ENCODE measurements around the gene OTOGL.
"Not testable (repeated sequence)": the region's sequence is repeated elsewhere in the genome, so short reads cannot be mapped to it uniquely, and the experiment has no call there.

Gene OTOGL

DNA sequence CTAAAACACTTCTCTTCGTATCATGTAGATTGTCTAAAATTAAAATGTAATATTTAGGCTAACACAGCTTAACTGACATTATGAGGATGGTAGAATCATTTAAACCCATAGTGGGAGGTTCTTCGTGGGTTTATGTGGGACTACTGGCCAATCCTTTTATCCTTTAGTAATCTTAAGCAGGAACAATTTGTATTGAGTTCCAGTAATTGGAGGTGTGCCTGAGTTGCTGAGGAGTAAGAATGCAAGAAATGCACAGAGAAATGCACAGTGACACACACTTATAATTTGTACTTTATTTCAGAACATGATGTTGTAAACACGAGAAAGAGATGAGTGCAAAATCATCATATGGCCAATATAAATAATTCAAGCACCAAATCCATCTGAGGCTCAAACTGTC is 22.3 kb downstream of the OTOGL start:
- DNase-seq (ENCODE audit: low read depth) = no peak

DNA sequence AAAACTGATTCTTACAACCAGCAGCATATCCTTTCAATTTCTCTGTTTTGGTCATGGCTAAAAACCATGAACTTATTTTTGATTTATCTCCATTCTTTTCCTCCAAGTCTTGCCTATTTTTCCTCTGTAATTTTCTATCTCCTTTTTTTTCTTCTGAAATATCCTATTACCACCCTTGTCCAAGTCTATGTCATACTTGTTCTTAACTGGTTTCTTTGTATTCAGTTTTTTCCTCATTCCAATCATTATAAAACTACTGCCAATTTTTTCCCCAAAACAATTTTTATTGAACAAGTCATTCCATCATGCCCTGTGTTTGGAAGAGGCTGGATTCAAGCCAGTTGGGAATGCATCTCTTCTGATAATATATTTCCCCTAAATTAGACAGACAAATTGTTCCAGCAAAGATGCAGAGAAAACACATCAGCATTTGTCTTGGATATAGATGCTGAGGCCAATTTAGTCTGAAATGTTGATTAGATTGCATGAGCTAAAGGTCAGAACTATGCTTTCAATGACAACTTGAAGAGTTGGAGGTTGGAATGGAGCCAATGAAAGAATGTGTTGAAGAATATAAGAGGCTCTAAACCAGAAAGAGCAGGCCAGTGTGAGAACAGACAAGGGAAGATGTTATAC is 30.7 kb downstream of the OTOGL start:
- no peak for DNase-seq (ENCODE audit: low read depth)

DNA sequence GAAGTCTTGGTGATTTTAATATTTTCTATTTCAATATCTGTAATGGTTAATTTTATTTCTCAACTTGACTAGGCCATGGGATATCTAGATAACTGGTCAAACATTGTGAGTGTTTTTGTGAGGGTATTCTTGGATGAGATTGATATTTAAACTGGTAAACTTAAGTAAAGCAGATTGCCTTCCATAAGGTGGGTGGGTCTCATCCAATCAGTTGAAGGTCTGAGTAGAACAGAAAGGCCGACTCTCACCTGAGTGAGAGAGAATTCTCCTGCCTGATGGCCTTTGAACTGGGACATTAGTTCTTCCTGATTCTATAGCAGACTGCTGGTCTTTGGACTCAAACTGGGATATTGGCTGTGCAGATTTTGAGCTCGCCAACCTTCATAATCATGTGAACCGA is 36.3 kb downstream of the OTOGL start:
- DNase-seq (ENCODE audit: low read depth) = no peak

DNA sequence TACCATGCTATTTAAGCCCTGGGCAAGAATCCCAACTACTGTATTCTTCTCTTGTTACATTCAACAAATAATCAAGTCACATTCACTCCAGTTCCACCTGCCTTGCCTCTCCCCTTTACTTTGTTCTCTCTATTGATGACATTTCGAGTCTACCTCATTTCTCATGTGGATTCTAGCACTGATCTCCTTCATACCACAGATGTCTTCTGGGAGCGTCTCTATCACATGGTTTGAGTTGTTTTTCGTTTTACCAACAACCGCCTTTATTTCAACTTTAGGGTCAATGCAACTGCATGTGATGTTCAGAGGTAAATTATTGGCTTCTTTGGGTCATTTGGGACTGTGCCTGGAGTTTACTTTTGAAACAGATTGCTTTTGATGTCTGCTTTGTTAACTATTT is 40.7 kb downstream of the OTOGL start:
- DNase-seq (ENCODE audit: low read depth) = no peak

DNA sequence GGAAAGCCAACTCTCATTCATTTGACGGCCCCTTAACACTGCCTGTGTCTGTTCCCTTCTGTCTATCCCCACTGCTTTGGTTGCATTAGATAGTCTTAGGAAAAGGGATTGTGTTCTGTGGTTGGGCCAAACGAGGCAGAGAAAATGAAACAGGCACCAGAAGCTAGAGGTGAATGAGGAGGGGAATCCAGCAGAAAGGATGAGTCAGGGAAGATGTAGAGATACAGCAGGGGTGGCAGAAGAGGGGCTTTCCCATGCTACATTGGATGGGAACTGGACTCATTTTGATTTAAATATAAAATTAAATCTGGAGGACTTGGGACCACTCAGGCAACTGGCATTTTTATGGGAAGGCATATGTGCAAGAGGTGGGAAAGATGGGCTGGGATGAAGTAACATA is 43.3 kb downstream of the OTOGL start:
- no peak for DNase-seq (ENCODE audit: low read depth)

DNA sequence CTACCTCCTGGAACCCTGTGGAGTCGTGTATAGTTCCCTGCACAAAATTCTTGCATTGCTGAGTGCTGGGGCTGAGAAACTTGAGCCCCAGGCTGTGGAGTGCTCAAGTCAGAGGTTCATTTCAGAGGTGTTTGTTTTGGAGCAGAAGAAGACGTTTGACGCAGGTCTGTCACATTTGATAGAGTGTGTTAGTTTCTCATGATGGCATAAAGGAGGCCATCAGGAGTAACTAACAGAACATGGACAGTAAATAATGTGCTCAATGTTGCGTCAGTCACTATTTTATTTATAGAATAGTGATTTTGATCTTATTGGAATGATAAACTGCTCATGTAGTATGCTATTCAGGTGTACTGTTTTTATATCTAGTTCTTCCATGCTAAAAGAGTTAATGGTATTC is 44.2 kb downstream of the OTOGL start:
- DNase-seq (ENCODE audit: low read depth) = no peak

DNA sequence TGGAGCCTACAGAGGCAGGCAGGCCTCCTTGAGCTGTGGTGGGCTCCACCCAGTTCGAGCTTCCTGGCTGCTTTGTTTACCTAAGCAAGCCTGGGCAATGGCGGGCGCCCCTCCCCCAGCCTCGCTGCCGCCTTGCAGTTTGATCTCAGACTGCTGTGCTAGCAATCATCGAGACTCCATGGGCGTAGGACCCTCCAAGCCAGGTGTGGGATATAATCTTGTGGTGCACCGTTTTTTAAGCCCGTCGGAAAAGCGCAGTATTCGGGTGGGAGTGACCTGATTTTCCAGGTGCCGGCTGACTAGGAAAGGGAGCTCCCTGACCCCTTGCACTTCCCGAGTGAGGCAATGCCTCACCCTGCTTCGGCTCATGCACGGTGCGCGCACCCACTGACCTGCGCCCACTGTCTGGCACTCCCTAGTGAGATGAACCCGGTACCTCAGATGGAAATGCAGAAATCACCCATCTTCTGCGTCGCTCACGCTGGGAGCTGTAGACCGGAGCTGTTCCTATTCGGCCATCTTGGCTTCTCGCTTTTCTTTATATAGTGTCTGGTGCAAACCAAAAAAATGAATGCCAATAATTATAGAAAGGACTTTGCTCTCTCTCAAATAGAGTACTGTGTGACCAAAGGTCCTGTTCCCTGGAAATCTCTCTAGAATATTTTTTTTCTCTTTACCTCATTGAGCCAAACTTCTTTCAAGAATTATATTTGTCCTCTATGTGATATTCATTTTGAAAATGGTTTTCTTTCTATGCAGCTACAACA is 50.4 kb downstream of the OTOGL start:
- not testable (repeated sequence) for DNase-seq (ENCODE audit: low read depth)

DNA sequence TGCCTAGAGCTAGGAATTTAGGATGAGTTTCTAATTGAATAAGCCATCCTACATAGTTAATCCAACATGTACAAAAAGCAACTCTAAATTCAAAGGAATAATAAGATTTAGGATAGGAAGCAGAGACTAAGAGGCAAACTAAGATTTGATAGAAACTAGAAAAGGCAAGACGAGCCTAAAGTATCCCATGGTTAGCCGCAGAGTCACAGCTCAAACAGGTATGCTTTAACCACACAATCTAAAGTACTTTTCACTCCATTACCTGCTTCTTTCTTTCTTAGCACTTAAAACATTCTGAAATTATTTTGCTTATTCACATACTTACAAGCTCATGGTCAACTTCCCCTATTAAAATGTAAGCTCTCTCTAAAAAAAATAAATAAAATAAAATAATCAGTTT is 51.8 kb downstream of the OTOGL start:
- no peak for DNase-seq (ENCODE audit: low read depth)

DNA sequence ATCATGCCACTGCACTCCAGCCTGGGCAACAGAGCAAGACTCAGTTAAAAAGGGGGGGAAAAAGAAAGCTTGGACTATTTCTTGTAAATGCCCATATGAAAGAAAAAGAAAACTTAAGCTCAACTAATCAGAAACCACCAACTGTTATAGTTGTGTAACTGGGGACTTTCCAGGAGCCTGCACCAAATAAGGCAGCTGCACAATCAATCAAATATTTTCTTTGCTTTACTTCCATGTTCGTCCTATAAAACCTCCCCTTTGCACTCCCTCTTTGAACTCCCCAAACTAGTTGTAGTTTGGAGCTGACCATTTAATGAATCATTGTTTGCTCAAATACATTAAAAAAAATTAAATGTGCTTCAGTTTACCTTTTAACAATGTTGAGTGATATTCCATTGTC is 54.9 kb downstream of the OTOGL start:
- no peak for DNase-seq (ENCODE audit: low read depth)

DNA sequence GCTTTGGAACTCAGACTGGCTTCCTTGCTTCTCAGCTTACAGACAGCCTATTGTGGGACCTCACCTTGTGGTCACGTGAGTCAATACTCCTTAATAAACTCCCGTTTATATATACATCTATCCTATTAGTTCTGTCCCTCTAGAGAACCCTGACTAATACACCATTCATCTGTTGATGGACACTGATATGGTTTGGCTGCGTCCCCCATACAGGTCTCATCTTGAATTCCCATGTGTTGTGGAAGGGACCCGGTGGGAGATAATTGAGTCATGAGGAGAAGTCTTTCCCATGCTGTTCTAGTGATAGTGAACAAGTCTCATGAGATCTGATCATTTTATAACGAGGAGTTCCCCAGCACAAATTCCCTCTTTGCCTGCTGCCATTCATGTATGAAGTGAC is 57.0 kb downstream of the OTOGL start:
- DNase-seq (ENCODE audit: low read depth) = no peak

DNA sequence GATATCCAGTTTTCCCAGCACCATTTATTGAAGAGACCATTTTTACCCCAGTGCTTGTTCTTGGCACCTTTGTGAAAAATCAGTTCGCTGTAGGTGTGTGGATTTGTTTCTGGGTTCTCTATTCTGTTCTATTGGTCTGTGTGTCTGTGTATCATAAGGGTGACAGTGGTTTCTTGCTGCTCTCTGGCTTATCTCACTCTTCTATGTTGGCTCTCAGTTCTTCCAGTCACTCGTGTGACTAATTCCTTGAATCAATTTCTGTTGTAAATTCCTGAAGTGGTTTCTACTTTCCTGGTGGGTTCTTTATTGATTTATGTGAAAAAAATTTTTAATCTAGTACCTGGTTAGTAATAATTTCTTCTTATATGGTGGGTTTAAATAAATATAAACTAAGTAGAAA is 58.3 kb downstream of the OTOGL start:
- no peak for DNase-seq (ENCODE audit: low read depth)

DNA sequence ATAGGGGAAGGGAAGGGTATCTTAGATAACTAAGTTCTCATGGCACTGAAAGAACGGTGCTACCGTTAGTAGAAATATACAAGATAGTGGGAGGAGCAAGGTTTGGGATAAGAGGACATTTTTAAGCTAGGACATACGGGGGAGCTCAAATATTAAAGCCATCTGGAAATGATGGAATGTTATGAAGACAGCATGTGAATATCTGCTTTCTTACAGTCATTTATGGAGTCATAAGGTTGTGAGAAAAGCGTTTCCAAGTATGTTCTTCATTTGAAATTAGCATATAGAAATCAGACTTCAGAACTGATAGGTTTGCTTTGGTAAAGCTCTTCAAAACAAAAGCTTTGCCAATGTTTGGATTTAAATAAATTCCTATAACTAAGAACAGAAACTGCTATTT is 62.3 kb downstream of the OTOGL start:
- no peak for DNase-seq (ENCODE audit: low read depth)

DNA sequence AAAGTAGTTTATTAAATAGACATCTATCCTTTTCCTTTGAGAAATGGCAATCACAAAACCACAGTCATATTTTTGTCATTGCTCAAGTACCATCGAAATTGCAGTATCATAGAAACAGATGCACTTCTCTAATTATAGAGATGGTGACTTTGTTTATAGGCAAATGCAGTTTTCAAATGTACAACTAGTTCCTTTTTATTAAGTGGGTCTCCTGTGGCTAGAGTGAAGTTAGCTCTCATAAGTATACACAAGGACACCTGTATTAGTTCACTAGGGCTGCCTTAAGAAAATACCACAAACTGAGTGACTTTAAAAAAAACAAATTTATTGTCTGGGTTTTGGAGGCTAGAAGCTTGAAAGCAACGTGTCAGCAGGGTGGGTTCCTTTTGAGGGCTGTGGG is 62.8 kb downstream of the OTOGL start:
- no peak for DNase-seq (ENCODE audit: low read depth)

DNA sequence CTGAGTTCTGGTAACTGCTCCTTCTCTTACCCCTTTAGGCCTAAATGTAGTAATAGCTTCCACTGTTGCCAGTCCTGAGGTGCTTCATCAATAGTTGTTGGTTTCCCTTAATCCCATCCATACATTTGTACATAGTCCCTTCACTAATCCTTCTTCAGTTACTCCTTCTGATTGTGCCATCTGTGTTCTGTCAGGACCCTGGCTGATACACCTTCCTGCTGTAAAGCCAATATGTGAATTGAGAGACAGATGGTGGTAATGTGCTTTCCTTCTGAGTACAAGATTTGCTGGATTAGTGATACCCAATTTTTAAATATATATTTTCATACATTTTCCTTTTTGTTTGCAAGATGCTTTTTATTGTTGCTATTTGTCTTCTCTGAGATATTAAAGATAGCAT is 66.4 kb downstream of the OTOGL start:
- DNase-seq (ENCODE audit: low read depth) = no peak

DNA sequence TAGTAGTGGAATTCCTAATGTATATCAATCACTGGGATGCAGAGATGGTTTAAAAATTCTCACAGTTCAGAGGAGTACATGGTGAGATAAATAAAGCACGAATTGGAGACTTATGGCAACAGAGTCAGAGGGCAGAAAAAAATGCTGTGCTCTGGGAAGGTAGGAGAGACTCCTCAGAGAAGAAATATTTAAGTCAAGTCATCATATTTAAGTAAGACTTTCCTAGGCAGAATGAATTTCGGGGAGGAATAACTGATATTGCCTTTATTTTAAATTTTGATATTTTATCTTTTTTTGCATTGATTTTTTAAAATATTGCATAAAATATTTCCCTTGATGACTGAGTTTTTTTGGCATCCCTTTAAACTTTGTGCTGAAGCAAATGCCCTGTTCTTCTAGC is 67.4 kb downstream of the OTOGL start:
- DNase-seq (ENCODE audit: low read depth) = no peak

DNA sequence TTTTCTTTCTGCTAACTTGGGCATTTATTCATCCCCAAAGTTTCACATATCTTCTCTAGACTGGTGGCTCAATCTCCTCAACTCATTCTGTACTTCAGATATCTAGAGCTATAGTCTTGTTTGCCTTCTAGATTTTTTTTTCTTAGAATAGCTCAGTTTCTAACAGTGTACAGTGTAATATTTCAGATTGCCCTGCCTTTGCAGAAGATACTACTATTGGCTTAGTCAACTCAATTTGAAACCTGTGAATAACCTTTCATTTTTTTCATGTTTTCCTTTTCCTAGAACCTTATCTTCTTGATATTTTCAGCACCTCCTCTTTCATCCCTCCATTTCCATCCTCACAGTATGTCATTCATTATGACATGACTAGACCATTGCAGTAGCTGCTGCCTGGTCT is 69.6 kb downstream of the OTOGL start:
- no peak for DNase-seq (ENCODE audit: low read depth)

DNA sequence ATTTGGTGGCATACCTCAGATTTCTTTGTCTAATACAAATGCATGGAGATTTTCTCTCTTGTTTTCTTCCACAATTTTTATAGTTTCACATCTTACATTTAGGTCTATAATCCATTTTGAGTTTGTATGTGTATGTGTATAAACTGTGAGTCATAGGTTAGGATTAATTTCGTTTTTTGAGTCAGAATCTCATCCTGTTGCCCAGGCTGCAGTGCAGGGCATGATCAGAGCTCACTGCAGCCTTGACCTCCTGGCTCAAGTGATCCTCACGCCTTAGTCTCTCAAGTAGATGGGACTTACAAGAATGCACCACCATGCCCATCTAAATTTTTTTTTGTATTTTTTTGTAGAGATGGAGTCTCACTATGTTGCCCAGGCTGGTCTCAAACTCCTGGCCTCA is 71.6 kb downstream of the OTOGL start:
- DNase-seq (ENCODE audit: low read depth) = no peak

DNA sequence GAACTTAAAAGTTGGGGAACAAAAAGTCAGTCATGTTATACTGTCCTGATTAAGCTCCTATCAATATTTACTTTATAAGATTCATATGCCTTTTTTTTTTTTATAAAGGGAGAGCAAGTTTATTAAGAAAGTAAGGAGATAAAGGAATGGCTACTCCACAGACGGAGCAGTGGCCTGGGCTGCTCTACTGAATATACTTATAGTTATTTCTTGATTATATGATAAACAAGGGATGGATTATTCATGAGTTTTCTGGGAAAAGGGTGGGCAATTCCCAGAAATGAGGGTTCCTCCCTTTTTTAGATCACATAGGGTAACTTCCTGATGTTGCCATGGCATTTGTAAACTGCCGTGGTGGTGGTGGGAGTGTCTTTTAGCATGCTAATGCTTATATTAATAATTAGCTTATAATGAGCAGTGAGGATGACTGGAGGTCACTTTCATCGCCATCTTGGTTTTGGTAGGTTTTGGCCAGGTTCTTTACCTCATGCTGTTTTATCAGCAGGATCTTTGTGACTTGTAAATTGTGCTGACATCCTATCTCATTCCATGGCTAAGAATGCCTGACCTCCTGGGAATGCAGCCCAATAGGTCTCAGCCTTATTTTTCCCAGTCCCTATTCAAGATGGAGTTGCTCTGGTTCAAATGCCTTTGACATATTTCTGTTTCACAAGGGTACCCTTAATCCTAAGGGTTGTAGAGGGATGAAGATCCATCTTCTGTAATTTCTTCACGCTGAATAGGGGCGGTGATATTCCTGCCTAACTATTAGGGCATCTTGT is 73.9 kb downstream of the OTOGL start:
- DNase-seq (ENCODE audit: low read depth) = no peak

DNA sequence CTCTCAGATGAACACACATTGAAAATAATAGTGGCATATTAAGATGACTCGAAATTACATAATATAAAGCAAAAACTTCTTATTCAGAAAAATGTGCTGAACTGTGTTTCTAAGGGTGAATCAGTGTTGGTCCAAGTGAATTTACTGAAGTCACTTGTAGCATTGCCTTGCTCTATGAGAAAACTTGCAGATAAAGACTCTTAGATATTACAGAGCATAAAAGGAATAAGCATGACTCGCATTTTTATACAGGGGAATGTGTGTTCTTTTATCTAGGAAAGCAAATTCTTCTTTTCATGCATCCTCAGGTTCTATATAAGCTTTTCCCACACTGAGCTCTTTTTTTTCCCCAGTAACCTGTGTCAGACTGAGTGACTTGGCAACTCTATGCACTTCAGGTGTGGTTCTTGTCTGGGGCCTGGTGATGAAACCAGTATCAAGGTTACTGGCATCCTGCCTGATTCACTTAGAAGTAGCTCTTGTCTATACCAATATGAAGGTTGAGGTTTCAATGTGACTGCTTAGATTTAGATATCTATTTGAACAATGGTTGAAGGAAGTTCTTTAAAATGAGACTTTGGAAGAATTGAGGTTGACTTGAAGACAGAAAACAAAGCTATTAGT is 76.1 kb downstream of the OTOGL start:
- no peak for DNase-seq (ENCODE audit: low read depth)

DNA sequence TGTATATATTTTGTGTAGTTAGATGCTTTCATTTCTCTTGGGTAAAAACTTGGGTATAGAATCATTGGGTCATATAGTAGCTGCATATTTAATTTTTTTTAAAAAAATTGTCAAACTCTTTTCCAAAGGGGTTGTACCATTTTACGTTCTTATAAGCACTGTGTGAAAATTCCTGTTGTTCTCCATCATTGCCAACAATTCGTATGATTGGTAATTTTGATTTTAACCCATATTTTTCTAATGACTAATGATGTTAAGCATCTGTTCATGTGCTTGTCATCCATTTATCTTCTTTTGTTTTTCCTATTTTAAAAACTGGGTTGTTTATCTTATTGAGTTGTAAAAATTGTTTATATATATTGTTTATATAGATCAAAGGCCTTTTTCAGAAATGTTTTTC is 77.4 kb downstream of the OTOGL start:
- DNase-seq (ENCODE audit: low read depth) = no peak

DNA sequence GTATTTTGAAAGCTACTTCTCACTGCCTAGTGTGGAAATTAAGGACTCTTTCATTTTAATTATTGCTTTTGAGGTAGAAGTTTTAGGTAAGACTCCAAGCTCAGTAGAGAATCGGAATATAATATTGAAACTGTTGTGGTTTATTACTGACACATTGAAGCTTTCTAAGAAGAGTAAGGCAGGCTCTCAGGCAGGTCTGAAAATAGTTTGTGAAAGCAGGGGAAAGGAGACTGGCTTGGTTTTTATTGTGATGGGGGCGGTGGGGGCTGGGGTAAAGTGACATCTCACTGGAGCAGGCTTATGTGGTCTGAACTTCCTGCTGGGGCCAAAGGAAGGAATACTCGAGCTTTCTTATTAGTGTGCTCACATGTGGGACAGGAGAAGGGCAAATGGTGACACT is 79.5 kb downstream of the OTOGL start:
- DNase-seq (ENCODE audit: low read depth) = no peak

DNA sequence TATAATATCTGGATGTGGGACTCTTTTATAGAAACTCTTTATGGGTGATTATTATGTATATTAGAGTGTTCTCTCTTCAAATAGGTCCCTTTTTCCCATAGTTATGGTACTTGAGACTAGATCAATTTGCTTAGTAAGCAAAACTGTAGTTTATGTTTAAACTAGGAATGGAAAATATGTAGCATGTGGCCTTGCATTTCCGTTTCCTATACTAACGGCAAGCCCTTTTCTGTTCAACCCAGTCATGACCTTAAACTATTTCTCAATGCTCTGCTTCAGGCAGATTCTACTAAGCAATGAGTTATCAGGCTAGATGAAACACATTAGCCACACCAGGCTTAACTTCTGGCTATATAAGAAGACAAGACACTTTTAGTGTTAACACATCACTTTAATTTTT is 84.6 kb downstream of the OTOGL start:
- no peak for DNase-seq (ENCODE audit: low read depth)

DNA sequence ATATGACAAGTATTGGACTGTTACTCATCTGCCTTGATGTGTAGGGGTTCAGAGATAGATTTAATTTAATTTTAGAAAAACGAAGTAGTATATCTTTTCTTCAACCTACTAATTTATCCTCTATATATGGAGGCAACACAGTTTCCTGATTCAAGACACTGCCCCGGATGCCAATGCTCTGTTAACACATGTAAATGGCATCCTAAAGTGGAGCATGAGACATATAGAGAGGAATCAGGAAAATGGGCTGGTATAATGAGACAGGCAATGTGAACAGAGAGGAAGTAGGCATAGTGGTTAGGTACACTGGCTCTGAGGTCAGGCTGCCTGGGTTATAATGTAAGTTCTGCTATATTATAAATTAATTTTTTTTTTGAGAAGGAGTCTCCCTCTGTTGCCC is 85.6 kb downstream of the OTOGL start:
- DNase-seq (ENCODE audit: low read depth) = no peak

Data from stimulated activated CD8-positive, alpha-beta memory T cell treated with anti-CD3 and anti-CD28 coated beads, Interleukin-15, amount 100 ng/mL, for 24 hours (primary cell).